ENCODE data around the gene TADA3. TPM values are rescaled to one million over a fixed set of nuclear protein-coding genes. Genes with fewer than 3 reads are reported as not detected.

Gene TADA3
- total RNA-seq, 1 donor from 2014 or later: 55.8 TPM

GRCh38 chr3:9820946-9821345 lies 28.7 kb upstream of the TADA3 start:
- Histone ChIP-seq H3K4me3 (no peak overlapping the region), H3K9me3 (no peaks in the 10 kb centered on the region), H3K36me3 (peaks cover 5% of the 10 kb centered on the region), H3K27ac (no peak overlapping the region), H3K27me3 (no peaks in the 10 kb centered on the region), H3K4me1 (no peaks in the 10 kb centered on the region)
- intact Hi-C loops (cut with DNase I): no loop called here
- no peak for DNase-seq
- peak; percentile 47 for ATAC-seq
- peak; percentile 12 for TF ChIP-seq CTCF (IDR thresholded peaks at IDR 0.05)

- Histone ChIP-seq H3K27ac (no peak overlapping the region), H3K4me3 (no peak overlapping the region), H3K27me3 (no peaks in the 10 kb centered on the region), H3K4me1 (no peaks in the 10 kb centered on the region), H3K9me3 (no peaks in the 10 kb centered on the region), H3K36me3 (peaks cover 5% of the 10 kb centered on the region)
- ATAC-seq (no peak), DNase-seq (no peak)
- intact Hi-C loops (cut with DNase I): no loop called here
- TF ChIP-seq CTCF (IDR thresholded peaks at IDR 0.05): no peak
These were observed 28.3 kb upstream of the TADA3 start for GRCh38 chr3:9820543-9820942.

- TF ChIP-seq CTCF (IDR thresholded peaks at IDR 0.05): no peak
- Histone ChIP-seq H3K27me3 (no peaks in the 10 kb centered on the region), H3K36me3 (peaks cover 5% of the 10 kb centered on the region), H3K4me3 (no peak overlapping the region), H3K9me3 (no peaks in the 10 kb centered on the region), H3K4me1 (no peaks in the 10 kb centered on the region), H3K27ac (no peak overlapping the region)
- intact Hi-C loops (cut with DNase I): no loop called here
- ATAC-seq (no peak), DNase-seq (no peak)
These were observed 26.5 kb upstream of the TADA3 start for GRCh38 chr3:9818666-9819335.

- no peak for TF ChIP-seq CTCF (IDR thresholded peaks at IDR 0.05)
- H3K4me3 ChIP-seq: no peak overlapping the region
- ATAC-seq (peak; percentile 53), DNase-seq (no peak)
- no peak overlapping the region for H3K27ac ChIP-seq
- H3K9me3 ChIP-seq: no peaks in the 10 kb centered on the region
- intact Hi-C loops (cut with DNase I): no loop called here
- no peaks in the 10 kb centered on the region for H3K4me1 ChIP-seq
- peaks cover 5% of the 10 kb centered on the region for H3K36me3 ChIP-seq
- H3K27me3 ChIP-seq: no peaks in the 10 kb centered on the region
These were observed 25.2 kb upstream of the TADA3 start for GRCh38 chr3:9817436-9817835.

GRCh38 chr3:9815986-9816385 lies 23.7 kb upstream of the TADA3 start:
- TF ChIP-seq CTCF (IDR thresholded peaks at IDR 0.05): no peak
- Histone ChIP-seq H3K4me1 (no peaks in the 10 kb centered on the region), H3K36me3 (peaks cover 5% of the 10 kb centered on the region), H3K4me3 (no peak overlapping the region), H3K27ac (no peak overlapping the region), H3K27me3 (no peaks in the 10 kb centered on the region), H3K9me3 (no peaks in the 10 kb centered on the region)
- DNase-seq (no peak), ATAC-seq (peak; percentile 8)
- intact Hi-C loops (cut with DNase I): no loop called here

Data from upper lobe of right lung (tissue), 1 donor.